GM18909 (cell line): ENCODE measurements around the gene CSTF2T.

Source experiments
- ATAC-seq: cut with Tn5 transposase; IDR thresholded peaks from one replicate; pipeline ENCODE4 v1.9.1; 2021; ENCODE audit warnings: mild to moderate bottlenecking; ENCODE audit not compliant: unreplicated experiment, poor library complexity

Gene CSTF2T

GRCh38 chr10:51656503-51656902 lies 42.9 kb downstream of the CSTF2T start:
- ATAC-seq: no peak

DNA sequence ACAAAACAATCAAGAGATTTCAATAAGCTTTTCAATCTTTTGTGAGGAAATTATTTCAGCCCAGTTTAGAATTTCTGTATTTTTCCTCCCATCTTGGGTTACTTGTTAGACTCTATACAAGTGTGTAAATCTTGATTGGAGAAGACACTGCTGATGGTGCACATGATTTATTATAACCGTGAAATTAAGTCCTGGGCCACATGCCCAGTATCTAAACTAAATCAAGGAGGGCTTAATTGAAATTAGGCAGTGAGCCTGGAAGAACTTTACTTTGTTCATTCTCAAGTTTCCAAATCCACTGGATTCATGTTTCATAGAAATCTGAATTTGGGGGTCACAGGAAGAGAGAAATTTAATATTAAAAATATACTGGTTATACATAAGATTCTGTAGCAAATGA lies 44.5 kb downstream of the CSTF2T start:
- ATAC-seq: no peak

- ATAC-seq: no peak
These were observed 46.4 kb downstream of the CSTF2T start for GRCh38 chr10:51653025-51653424.

GRCh38 chr10:51651063-51651462 lies 48.3 kb downstream of the CSTF2T start:
- no peak for ATAC-seq

DNA sequence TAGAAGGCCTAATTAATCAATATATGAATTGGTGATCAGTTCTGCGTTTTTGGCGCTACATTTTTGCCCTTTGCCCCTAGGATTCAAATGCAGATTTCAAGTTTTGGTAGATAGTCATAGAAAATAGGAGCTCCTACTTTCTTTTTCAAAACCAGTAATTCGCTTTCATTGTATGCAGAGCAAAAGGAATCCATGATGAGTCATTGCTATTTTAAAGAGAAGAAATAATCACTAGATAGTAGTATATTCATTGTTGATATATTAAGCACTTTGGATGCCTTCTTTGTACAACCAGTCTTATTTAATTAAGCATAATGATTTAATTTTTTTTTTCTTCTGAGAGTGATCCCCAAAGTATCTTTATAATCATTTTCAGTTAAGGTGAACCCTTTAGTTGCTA lies 50.3 kb downstream of the CSTF2T start:
- no peak for ATAC-seq
